Uterus (tissue), 2 donors: ENCODE data around the gene SLC48A1.

Experiments used
- CTCF ChIP-seq, 4 experiments: fragments of 200-600 bp in 2 of 4; fragments of 450-650 bp in 2 of 4; sonication (generic) in 2 of 4; IDR thresholded peaks; one replicate each; pipeline ENCODE4 v1.5.1; 2016 to 2019; ENCODE audit warnings: antibody characterized with exemption in 4 of 4, mild to moderate bottlenecking in 2 of 4, moderate library complexity in 1 of 4
- POLR2A ChIP-seq, 2 donors: fragments of 450-650 bp; IDR thresholded peaks; one replicate each; pipeline ENCODE4 v1.6.1; 2016; ENCODE audit warnings: antibody characterized with exemption in 2 of 2, mild to moderate bottlenecking in 1 of 2, moderate library complexity in 1 of 2

GRCh38 chr12:47741340-47741703 is 31.7 kb upstream of the SLC48A1 start:
- TF ChIP-seq CTCF (IDR thresholded peaks at IDR 0.05) = no peak
- TF ChIP-seq POLR2A (IDR thresholded peaks at IDR 0.05) = no peak
